T-helper 17 cell (primary cell): ENCODE measurements around the gene NKPD1. TPM values are rescaled to one million over a fixed set of nuclear protein-coding genes. Genes with fewer than 3 reads are reported as not detected.

Source experiments
- ATAC-seq: fragments of 150-1000 bp; cut with Tn5 transposase; 2 replicates; pipeline ENCODE4 v1.10.0; 2021; ENCODE audit warnings: mild to moderate bottlenecking, moderate library complexity
- DNase-seq, 3 donors: peaks; one replicate each; pipeline versions ENCODE4 v3.0.0 to v3.0.0-alpha.2; 2020 to 2021
- H3K9me3 ChIP-seq: one replicate; pipeline ENCODE4 v1.7.0; 2013; ENCODE audit warnings: low read length, mild to moderate bottlenecking; ENCODE audit not compliant: control insufficient read depth, poor library complexity, severe bottlenecking
- H3K27ac Mint-ChIP-seq: one replicate; pipeline ENCODE4 v1.8.0; 2022; ENCODE audit warnings: mild to moderate bottlenecking, moderate library complexity, mixed read lengths
- H3K27me3 Mint-ChIP-seq: one replicate; pipeline ENCODE4 v1.8.0; 2022; ENCODE audit warnings: mixed read lengths
- H3K36me3 Mint-ChIP-seq: one replicate; pipeline ENCODE4 v1.8.0; 2022; ENCODE audit warnings: low read depth, mixed read lengths
- H3K4me1 Mint-ChIP-seq: one replicate; pipeline ENCODE4 v1.8.0; 2022; ENCODE audit warnings: mild to moderate bottlenecking, mixed read lengths
- H3K4me3 Mint-ChIP-seq: one replicate; pipeline ENCODE4 v1.8.0; 2022; ENCODE audit warnings: mild to moderate bottlenecking, moderate library complexity, mixed read lengths
- total RNA-seq, 4 donors: library from RNA in 2 of 4; stranded (reverse) in 2 of 4; gene quantifications; one replicate each; pipeline ENCODE4 v1.2.3 and lab custom pipeline; 2022 to 2026

The NKPD1 gene
- total RNA-seq, 2 donors from 2014 or later: 0.57 to 0.97 TPM

DNA sequence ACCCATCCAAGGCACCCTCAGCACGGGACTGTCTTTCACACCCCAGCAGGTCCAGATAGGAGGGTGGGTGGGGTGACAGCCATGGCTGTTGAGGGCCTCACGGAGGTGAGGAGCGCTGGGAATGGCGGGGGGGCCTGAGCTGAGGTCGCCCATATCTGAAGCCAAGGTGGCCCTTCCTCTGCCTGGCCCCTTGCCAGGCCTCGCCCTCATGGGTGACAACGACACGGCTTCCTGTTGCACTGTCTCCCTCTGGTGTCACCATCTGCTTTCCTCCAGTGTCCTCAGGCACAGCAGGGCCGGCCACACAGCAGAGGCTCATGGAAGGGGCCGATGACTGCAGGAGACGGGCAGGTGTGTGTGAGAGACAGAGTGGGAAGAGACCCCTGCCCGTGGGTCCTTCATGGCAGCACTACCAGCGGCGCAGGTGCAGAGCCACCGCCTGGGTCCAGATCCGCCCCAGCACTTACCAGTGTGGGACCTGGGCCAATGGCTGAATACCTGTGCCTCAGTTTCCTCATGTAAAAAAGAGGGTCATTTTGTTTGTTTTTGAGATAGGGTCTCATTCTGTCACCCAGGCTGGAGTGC lies 8.1 kb upstream of the NKPD1 start:
- no peak for ATAC-seq
- Mint-ChIP-seq H3K36me3 (no peaks in the 10 kb centered on the region), H3K4me3 (no peak overlapping the region), H3K27ac (peak overlapping the region; percentile 21), H3K27me3 (no peaks in the 10 kb centered on the region), H3K4me1 (peaks cover 25% of the 10 kb centered on the region)
- DNase-seq: no peak
- H3K9me3 ChIP-seq: no peaks in the 10 kb centered on the region

DNA sequence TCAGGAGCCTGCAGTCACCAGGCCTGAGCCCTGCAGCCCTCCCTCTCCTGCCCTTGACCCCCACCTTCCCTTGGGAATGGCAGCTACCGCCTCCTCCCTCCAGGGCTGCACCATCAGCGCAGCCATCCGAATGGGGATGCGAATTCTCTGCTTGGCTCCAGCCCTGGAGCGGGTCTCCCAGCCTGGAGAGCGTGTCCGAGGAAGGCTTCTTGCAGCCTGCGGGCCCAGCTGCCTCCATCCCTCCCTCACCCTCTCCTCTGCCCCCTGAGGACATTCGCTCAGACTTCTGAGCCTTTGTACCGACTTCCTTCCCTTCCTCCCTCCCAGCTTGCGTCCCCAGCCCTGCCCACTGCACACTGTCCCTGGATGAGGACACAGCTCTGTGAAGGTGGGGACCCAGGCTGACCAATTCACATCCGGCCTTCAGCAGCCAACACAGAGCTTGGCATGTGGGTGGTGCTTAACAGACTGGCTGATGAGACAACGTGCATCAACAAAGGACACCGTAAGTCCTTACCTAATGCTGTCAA lies 6.0 kb upstream of the NKPD1 start:
- Mint-ChIP-seq H3K4me1 (peaks cover 29% of the 10 kb centered on the region), H3K27ac (no peak overlapping the region), H3K4me3 (no peak overlapping the region), H3K27me3 (no peaks in the 10 kb centered on the region), H3K36me3 (no peaks in the 10 kb centered on the region)
- DNase-seq: no peak
- ATAC-seq: no peak
- H3K9me3 ChIP-seq: no peaks in the 10 kb centered on the region

DNA sequence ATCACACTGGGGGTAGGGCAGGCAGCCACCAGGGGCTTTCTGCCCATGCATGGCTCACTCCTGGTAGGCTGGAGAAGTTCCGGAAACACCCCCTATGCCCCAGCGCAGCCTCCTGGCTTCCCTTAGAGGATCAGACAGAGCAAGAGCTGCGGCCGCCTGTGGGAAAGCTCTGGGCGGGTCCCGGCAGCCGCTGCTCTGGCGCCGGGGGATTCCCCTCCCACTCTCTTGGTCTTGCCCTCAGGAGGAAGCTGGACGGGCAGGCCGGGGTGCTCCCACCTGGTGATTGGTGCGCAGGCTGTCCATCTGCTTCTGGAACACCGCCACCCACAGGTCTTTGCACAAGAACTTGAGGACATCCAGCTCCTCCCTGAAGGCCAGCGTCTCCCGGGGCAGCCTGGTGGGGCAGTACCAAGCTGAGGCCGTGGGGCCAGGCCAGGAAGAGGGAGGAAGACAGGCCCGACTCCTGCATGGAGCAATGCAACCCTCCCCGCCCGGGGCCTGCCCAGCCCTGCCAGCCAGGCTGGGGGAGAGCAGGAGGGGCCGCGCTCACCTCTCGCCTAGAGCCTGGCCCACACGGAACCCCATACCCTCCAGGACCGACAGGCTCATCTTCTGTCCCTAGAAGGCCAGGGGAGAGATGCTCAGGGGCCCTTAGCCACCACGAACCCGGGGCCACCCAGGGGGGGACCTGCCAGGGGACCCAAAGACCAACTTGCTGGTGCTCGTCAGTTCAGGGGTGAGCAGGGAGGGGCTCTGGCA lies 4.0 kb upstream of the NKPD1 start:
- no peaks in the 10 kb centered on the region for H3K36me3 Mint-ChIP-seq
- peak overlapping the region; percentile 86 for H3K27ac Mint-ChIP-seq
- peaks cover 22% of the 10 kb centered on the region for H3K4me1 Mint-ChIP-seq
- ATAC-seq (peak; percentile 94), DNase-seq (peak; percentile 42 to 50 (median 49))
- no peaks in the 10 kb centered on the region for H3K27me3 Mint-ChIP-seq
- no peaks in the 10 kb centered on the region for H3K9me3 ChIP-seq
- peak overlapping the region; percentile 74 for H3K4me3 Mint-ChIP-seq

DNA sequence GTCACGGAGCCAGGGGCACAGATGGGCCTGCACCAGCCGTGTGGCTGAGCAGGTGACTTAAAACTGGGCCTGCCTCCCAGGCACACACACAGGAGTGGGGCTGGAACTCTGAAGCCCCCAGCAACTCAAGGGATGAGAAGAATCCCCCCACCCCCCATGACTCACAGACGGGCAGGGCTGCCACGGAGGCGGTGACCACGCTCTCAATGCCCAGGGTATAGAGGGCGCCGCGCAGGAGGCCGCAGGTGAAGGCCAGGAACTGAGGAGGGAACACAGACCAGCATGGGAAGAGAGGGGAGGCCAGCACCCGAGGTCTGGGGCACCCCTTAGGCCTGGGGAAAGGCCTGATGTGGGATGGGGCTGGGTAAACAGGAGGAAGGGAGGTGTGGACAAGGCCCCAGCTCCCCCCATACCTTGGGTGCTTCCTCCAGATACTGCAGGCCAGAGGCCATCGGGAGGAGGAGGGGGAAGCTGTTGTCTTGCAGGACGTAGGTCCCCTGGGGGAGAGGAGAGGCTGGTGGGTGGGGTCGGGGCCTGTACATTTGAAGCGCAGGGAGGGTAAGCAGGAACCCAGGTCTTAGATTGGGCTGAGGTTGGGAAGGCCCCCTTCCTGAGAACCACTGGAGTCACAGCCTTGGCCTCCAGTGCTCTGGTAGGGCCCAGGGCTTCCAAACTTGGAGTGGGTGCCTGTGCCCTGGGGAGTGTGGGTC lies 3.1 kb upstream of the NKPD1 start:
- Mint-ChIP-seq H3K4me1 (peaks cover 21% of the 10 kb centered on the region), H3K36me3 (no peaks in the 10 kb centered on the region), H3K27me3 (no peaks in the 10 kb centered on the region), H3K4me3 (peak overlapping the region; percentile 74), H3K27ac (peak overlapping the region; percentile 86)
- no peaks in the 10 kb centered on the region for H3K9me3 ChIP-seq
- no peak for ATAC-seq
- no peak for DNase-seq

DNA sequence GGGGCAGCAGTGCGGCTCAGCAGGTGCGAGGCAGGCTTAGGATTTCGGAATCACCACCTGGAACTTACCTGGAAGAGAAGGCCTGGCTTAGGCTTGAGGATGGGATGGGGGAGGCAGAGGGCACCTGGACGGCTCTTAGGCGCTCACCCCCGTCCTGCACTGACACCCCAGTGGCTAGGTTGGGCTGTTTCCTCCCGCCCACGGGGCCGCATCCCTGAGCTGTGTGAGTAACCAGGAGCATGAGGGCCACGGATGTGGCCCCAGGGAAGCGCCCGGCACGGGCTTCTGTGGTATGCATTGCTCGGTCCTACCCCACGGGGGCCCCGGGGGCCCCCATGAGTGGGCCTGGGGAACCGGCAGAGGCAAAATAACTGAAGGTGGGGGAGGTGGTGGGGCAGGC lies 2.4 kb upstream of the NKPD1 start:
- peaks cover 23% of the 10 kb centered on the region for H3K4me1 Mint-ChIP-seq
- DNase-seq (no peak), ATAC-seq (no peak)
- no peak overlapping the region for H3K4me3 Mint-ChIP-seq
- H3K9me3 ChIP-seq: no peaks in the 10 kb centered on the region
- no peaks in the 10 kb centered on the region for H3K36me3 Mint-ChIP-seq
- H3K27me3 Mint-ChIP-seq: no peaks in the 10 kb centered on the region
- peak overlapping the region; percentile 86 for H3K27ac Mint-ChIP-seq

DNA sequence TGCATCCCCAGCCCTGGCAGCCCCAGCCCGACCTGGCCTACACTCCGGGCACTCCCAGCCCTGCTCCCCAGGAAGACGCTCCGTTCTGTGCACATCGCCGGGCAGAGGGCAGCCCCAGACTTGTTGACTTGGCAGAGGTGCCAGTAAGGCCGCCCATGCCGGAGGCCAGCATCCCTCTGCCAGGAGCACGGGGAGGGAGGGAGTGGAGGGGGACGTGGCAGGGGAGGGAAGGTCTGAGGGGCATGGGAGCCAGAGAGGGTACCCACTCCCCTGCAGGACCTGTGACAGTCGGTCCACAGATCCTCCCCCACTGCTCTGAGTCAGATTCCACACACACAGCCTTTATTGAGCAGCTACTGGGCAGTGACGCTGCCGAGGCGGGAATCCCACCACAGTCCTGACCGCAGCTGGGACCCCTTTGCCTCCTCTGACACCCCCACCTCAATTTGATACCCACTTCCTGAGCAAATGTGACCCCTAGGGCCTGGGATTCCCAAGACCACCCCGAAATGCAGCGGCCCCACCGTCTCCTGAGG lies 1.9 kb upstream of the NKPD1 start:
- no peaks in the 10 kb centered on the region for H3K9me3 ChIP-seq
- peak overlapping the region; percentile 86 for H3K27ac Mint-ChIP-seq
- no peak overlapping the region for H3K4me3 Mint-ChIP-seq
- H3K4me1 Mint-ChIP-seq: peaks cover 26% of the 10 kb centered on the region
- DNase-seq (no peak), ATAC-seq (no peak)
- no peaks in the 10 kb centered on the region for H3K27me3 Mint-ChIP-seq
- no peaks in the 10 kb centered on the region for H3K36me3 Mint-ChIP-seq

DNA sequence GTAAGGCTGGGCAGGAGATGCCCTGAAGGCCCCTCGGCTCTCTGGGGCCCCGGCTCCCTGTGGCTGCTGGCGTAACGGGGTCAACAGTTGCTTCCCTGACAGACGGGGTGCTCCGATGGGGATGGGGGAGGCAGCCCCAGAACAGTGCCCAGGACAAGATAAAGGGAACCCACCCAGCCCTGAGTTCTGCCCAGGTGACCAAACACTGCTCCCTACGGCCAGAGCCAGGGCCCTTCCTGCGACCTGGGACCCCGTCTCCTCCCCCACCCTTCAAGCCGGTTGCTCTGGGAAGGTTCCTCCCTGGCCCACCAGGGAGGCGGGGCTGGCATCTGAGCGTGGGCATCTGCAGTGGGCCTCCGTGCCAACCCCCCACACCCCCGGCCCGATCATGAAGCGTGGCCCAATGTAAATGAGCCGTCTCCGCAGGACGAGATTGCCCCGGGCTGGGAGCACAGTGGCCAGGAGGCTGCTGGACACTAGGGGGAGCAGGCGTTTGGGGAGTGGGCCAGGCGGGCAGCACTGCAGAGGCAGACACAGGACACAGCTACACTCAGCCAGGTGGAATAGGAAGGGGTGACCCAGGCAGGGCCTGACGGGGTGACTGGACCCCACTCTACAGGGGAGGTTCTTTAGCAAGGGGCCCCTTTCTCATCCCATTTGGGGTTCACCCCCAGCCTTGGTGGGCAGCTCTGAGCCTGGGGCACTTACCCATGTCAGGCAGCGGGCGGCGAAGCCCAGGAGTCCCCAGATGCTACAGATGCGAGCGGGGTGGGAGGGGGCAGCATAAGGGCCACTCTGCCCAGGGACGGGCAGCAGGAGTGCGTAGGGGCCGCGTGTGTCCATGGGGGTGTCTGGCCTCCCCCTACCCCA lies 1.2 kb upstream of the NKPD1 start:
- Mint-ChIP-seq H3K27ac (no peak overlapping the region), H3K4me1 (peaks cover 25% of the 10 kb centered on the region)

DNA sequence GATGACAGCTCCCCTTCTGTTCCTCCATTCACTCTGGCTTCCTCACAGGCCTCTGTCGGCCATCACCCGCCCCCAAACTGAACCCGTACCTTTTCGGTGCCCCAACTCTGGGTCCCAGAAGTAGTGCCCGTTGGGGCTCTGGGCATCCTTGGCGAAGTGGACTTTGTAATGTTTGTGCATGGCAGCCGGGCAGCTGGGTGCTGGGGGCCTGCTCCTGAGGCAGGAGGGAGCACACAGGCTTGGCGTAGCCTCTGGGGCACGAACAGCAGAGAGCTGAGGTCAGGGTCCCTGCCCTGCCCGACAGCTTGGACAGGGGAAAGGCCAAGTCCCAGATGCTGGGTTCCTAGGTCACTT lies 834 bp downstream of the NKPD1 start:
- ATAC-seq (no peak), DNase-seq (no peak)
- H3K27me3 Mint-ChIP-seq: no peaks in the 10 kb centered on the region
- H3K4me1 Mint-ChIP-seq: peaks cover 20% of the 10 kb centered on the region
- no peaks in the 10 kb centered on the region for H3K9me3 ChIP-seq
- H3K4me3 Mint-ChIP-seq: no peak overlapping the region
- no peak overlapping the region for H3K27ac Mint-ChIP-seq
- no peaks in the 10 kb centered on the region for H3K36me3 Mint-ChIP-seq

More for the DNA sequence above, 1.2 kb upstream of the NKPD1 start:
- DNase-seq: no peak
- Mint-ChIP-seq H3K36me3 (no peaks in the 10 kb centered on the region), H3K4me3 (no peak overlapping the region), H3K27me3 (no peaks in the 10 kb centered on the region)
- ATAC-seq: no peak
- H3K9me3 ChIP-seq: no peaks in the 10 kb centered on the region

DNA sequence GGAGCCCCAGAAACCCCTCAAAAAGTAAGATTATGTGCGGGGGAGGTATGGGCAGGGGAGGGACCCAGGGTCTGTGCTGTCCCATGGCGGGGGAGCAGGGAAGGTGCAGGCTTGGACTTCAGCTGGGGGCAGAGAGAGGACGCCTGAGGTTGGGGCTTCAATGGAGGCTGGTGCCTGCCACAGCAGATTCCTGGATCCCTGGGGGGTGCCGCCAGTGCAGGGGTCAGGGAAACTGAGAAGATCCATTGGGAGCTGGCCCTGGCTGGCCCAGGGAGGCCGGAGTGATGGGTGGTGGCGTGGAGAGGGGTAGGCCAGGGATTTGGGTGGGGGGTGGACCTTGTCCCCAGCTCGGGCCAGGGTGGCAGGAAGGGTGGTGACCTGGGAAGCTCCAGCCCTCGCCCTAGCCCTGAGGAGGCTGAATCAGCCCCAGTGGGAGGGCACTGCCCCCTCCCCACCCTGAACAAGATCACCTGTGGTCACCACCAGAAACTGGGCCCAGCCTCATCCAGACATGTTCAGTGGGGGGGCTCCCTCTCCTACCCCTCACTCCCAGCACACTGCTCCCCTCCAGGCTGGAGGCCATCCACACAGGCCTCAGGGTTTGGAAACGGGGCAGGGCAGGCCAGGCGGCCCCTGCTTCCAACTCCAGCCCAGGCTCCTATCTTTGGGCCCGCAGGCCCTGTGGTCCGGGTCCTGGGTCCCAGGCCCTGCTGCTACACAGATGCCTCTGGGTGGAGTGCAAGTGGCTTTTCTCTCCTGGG lies 1.4 kb downstream of the NKPD1 start:
- Mint-ChIP-seq H3K27me3 (no peaks in the 10 kb centered on the region), H3K36me3 (no peaks in the 10 kb centered on the region), H3K4me1 (peaks cover 21% of the 10 kb centered on the region), H3K27ac (no peak overlapping the region), H3K4me3 (no peak overlapping the region)
- DNase-seq (no peak), ATAC-seq (no peak)
- H3K9me3 ChIP-seq: no peaks in the 10 kb centered on the region

DNA sequence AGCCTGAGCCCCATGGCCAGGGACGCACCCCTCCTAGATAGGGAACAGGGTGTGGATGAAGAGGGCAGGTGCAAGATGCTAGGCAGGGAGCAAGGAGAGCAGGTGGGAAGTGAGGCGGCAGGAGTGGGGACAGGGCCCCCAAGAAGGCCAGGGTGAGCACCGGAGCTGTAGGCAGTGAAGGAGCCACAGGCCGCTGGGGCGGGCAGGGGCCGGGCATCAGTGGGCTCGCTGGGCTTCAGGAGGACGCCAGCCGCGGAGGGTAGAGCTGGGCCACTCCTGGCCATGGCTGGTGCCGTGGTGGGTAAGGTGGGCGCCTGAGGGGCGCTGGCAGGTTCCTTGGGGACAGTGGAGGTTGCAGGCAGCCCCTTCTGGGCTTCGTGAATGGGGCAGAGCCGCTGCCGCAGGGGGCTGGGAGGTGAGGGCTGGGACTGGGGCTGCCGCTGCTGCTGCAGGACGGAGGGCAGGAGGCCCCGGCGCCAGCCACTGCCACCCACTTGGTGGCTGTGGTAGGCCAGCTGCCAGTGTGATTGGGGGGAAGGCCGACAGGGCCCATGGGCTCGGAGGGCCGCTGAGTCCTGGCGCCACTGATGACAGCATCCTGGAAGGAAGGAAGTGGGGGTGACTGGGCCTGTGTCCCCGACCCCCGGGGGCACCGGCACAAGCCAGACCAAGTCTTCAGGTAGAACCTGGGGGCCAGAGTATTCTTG lies 2.1 kb downstream of the NKPD1 start:
- Mint-ChIP-seq H3K27me3 (no peaks in the 10 kb centered on the region), H3K36me3 (no peaks in the 10 kb centered on the region), H3K27ac (peak overlapping the region; percentile 19), H3K4me1 (peaks cover 21% of the 10 kb centered on the region), H3K4me3 (no peak overlapping the region)
- DNase-seq: no peak
- ATAC-seq: no peak
- no peaks in the 10 kb centered on the region for H3K9me3 ChIP-seq

DNA sequence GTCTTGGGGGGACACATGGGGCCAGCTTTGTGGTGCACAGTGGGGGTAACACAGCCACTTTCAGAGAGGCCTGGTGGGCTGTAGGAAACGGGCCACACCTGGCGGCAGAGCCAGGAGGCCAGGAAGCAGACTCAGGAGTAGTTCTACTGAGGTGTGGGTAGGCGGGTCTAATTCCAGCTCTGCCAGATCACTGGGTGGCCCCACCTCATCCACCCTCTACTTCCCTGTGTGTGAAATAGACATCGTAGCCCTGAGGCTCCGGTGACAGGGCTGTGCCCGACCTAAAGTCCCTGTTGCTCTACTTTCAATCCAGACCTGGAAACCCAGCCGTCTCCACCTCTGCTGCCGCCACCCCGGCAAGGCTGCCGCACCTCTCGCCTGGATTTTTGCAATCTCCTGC lies 4.0 kb downstream of the NKPD1 start:
- Mint-ChIP-seq H3K4me1 (peaks cover 24% of the 10 kb centered on the region), H3K27me3 (no peaks in the 10 kb centered on the region), H3K4me3 (no peak overlapping the region), H3K27ac (no peak overlapping the region), H3K36me3 (no peaks in the 10 kb centered on the region)
- ATAC-seq: no peak
- H3K9me3 ChIP-seq: no peaks in the 10 kb centered on the region
- DNase-seq: no peak
